ENCODE measurements around the gene ASCL2. TPM values are rescaled to one million over a fixed set of nuclear protein-coding genes. Genes with fewer than 3 reads are reported as not detected.
"Not testable (repeated sequence)": the region's sequence is repeated elsewhere in the genome, so short reads cannot be mapped to it uniquely, and the experiment has no call there.

Gene ASCL2
- polyA plus RNA-seq, 3 donors, result 1.5 to 3.8 (median 2.5) TPM

DNA sequence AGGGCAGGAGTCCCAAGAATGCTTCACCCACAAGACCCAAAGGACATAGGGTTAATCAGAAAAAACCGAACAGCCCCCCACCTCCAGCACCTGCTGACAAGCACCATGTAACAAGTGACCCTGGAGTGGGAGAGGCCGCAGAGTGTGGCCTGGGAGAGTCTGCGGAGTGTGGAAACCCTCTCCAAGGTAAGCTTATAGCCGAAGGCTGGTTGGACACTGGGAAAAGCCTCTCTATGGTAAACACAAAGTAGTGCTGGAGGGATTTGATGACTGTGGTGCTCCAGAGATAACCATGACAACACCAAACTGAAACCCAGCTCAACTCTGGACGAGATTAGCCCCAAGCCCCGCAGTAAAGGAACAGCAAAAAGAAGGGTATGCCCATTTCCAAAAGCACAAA is 19.2 kb downstream of the ASCL2 start:
- DNase-seq (ENCODE audit: extremely low read depth in 1 of 11, low read depth in 9 of 11, low spot score in 4 of 11), result no peak

DNA sequence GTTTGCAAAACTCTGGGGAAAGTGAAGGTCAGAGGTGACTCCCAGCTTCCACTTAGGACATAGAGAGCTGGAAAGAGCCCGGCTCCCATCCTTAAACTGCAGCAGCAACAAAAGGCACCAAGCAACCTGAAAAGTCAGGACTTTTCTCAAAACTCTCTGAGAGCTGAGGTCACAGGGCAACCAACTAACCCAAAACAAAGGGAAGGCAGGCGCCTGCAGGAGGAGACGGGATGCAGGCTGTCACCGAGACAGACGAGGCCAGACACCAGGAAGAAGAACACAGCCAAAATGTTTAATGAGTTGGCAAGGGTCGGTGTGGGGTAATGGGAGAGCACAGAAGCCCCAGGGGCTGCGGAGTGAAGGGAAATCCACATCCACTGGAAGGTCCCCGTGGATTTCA is 19.9 kb downstream of the ASCL2 start:
- DNase-seq (ENCODE audit: extremely low read depth in 1 of 11, low read depth in 9 of 11, low spot score in 4 of 11), result no peak

DNA sequence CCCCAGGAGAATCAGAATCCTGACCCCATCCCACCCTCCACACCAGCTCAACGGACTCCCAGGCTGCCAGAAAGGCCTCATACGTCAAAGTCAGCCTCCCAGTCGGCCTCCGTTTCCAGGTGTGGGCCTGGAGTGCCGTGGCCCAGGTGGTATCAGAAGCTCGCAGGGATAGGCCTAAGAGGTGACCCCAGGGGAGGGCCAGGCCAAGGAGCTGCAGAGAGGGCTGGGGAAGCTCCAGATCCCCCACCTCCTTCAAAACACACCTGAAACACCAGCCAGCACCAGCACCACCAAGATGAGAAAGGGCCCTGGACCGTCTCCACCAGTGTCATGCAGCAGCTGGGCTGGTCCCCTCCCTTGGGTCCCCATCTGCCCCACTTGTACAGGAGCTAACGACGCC is 20.3 kb downstream of the ASCL2 start:
- no peak for DNase-seq (ENCODE audit: extremely low read depth in 1 of 11, low read depth in 9 of 11, low spot score in 4 of 11)

DNA sequence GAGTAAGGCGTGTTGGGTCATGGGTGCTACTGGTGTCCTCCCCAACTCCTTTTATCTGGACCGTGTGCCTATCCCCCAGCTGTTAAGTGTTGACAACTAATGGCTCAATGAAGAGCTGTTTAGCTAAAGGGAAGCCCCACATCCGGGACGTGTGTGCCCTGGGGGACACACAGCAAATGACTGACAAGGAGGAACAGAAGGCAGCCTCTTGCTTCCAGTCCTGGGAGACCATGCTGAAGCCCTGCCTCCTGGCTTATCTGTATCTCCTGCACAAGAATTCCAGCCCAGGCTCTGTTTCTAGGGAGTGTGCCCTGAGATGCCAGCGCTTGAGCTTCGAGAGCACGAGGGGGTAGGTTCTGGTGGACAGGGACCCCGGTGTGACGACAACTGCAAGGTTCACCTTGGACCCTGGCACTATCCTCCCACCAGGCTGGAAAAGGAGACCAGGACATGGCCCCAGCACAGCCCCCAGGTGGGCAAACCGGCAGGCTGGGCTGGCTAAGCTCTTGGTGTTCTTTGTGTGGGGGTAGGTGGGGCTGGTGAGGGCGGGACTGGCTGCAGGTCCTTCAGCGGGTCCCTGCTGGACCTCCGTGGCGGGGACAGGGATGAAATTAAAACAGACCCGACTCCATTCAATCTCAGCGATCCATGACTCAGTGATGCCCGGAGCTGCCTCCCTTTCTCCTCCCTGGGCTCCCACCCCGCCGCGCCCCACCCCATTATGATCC is 21.0 kb downstream of the ASCL2 start:
- no peak for DNase-seq (ENCODE audit: extremely low read depth in 1 of 11, low read depth in 9 of 11, low spot score in 4 of 11)

DNA sequence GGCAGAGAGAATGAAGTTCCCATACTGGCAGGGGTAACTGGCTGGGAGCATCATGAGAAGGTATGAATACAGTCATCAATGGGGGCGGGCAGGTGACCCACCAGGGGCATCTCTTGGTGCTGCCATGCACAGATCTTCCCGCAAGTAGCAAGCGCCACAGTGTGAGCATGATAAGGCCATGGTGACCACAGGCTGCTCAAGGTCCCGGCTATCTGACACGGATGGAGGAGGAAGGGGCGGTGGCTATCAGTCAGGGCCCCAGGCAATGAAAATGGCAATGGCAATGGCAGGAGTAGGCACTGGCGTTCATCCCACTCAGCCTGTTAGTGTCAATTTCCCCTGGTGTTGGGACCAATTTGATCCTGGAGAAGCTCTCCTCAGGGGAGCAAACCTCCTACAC is 21.6 kb downstream of the ASCL2 start:
- no peak for DNase-seq (ENCODE audit: extremely low read depth in 1 of 11, low read depth in 9 of 11, low spot score in 4 of 11)

DNA sequence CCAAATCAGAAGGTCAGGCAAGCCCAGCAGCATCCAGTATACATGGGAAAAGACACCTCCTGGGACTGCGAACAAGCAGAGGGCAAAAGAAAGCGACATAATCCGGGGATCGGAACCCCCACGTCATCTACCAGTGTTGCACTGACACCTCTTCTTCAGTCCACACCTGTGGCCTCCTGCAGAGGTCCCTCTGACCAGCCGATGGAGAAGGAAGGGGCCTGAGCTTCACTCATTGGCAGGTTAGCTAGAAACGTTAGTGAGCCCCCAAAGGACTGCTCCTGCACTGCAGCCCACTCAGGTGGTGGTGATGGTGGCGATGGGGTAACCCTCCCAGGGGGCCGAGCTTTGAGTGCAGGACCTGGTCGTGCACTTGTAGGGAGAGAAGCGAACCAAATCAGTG is 22.1 kb downstream of the ASCL2 start:
- no peak for DNase-seq (ENCODE audit: extremely low read depth in 1 of 11, low read depth in 9 of 11, low spot score in 4 of 11)

DNA sequence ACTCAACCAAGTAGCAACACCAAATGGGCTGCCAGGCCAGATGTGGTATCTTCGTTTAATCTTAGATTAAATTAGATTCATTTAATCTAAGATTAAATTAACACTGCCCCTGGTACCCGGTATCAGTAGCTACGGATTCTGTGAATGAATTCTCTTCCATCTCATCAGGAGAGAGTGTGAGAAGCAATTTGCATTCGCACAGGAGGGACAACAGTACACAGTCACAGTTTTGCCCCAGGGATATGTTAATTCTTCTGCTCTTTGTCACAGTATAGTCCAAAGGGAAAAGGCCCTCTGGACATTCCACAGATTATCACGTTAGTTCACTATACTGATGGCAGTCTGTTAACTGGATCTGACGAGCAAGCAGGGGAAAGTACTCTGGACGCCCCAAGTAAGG is 22.9 kb downstream of the ASCL2 start:
- DNase-seq (ENCODE audit: extremely low read depth in 1 of 11, low read depth in 9 of 11, low spot score in 4 of 11), result no peak

DNA sequence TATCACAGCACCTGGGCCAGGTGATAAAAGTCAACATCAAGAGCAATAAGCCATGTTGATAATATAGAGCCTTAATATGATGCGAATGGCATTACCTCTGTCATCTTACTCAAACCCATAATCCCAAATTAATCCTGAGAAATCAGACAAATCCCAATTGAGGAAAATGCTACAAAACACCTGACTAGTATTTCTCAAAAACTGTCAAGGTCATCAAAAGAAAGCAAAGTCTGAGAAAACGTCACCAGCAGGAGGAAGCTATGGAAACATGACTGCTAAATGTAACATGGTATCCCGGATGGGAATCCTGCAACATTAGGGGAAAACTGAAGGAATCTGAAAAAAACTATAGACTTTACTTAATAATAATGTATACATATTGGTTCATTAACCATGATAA is 29.6 kb downstream of the ASCL2 start:
- no peak for DNase-seq (ENCODE audit: extremely low read depth in 1 of 11, low read depth in 9 of 11, low spot score in 4 of 11)

DNA sequence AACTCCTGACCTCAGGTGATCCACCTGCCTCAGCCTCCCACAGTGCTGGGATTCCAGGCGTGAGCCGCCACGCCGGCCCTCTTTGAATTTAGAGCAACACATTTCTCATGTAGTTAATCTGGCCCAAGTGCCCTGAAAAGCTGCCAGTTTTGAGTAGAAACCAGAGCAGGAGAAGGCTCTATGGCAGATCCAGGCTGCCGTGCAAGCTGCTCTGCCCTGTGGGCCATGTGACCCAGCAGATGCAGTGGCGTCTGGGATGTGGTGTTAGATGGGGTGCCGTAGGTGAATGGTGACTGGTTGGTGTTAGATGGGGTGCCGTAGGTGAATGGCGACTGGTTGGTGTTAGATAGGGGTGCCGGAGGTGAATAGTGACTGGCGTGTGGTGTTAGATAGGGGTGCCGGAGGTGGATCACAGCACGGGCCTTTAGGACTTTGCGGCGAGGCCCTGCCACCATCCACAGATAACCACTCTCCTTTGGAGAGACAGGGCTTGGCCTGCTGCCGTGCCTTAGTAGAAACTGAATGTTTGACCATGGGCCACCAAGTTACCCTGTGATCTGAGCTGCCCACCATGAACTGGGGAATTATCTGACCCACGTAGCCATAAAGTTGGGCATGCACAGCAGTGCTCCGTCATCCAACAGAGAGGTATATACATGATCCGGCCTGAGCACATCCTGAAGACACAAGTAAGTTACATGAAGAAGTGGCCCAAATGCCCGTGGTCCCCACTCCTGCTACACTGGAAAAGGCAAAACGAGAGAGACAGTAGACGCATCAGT is 32.7 kb downstream of the ASCL2 start:
- no peak for DNase-seq (ENCODE audit: extremely low read depth in 1 of 11, low read depth in 9 of 11, low spot score in 4 of 11)

DNA sequence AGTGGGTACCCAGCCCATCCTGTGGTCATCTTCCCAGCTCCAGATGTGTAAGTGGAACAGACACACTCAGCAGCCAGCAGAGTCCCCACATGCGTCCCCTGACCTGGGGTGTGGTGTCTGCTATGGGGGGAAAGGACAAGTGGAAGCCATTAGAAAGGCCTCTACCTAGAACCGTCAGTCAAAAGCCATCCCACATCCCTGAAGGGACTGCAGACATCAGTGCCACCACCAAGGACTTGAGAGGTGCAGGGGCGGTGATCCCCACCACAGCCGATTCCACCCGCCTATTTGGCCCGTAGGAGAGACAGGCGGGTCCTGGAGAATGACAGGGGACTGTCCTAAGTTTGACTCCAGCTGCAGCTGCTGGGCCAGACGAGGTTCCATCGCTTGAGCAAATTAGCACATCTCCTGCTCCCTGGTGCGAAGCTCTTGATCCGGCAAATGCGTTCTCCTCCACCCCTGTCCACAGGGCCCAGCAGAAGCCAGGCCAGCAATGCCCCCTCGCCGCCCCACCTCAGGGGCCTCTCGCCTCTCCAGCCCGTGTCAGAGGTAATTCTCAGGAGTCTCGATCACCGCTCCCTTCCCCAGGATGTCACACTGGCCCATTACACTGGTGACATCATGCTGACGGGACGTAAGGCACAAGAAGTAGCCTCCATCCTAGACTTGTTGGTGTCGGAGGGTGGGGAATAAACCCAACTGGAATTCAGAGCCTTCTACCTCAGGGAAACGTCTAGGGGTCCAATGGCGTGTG is 33.8 kb downstream of the ASCL2 start:
- DNase-seq (ENCODE audit: extremely low read depth in 1 of 11, low read depth in 9 of 11, low spot score in 4 of 11), result not testable (repeated sequence)

DNA sequence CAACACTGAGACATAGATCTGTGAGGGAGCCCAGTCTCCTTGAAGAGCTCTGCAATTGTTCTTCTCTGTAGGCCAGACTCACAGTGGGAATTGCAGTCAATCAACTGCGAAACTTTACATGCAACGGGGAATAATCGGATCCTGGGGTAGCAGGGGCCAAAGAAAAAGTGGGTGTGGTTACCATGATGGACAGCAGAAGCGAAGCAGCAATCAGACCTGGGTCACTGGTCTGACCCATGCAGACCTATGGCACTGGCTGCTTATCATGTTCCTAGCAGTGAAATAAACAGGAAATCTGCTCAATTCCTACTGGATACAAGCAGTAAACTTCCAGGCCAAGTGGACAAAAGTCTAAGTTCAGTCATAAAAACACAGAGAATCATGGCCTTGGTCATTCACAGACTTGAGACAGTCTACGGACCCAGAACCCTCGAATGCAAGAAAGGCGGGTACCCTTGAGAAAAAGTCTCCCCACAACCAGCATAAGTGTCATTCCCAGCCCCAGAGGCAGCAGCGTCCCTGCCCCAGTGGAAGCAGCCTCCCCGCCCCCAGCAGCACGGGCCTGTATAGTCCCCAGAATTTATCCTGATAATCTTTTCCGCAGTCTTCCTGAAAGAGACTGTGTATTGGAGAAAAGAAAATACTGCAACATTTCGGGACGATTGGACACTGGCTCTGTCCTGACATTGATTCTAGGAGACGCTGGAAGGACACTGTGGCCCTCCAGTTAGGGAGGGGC is 34.6 kb downstream of the ASCL2 start:
- no peak for DNase-seq (ENCODE audit: extremely low read depth in 1 of 11, low read depth in 9 of 11, low spot score in 4 of 11)

DNA sequence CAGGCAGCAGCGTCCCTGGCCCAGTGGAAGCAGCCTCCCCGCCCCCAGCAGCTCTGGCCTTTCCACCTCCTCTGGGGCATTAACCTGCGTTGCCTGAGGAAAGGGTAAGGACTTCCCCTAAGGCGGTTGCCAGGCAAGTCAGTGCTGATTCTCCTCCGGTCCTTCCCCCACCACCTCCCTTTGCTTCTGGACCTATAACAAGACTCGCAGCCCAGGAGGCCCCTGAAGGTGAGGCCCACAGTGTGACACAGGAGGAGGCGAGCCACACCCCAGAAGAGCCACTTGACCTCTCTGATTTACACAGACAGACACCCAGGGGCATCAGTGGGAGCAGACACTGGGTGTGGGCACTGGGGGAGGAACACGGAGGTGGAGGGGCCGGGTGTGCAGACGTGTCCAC is 35.4 kb downstream of the ASCL2 start:
- DNase-seq (ENCODE audit: extremely low read depth in 1 of 11, low read depth in 9 of 11, low spot score in 4 of 11), result no peak

DNA sequence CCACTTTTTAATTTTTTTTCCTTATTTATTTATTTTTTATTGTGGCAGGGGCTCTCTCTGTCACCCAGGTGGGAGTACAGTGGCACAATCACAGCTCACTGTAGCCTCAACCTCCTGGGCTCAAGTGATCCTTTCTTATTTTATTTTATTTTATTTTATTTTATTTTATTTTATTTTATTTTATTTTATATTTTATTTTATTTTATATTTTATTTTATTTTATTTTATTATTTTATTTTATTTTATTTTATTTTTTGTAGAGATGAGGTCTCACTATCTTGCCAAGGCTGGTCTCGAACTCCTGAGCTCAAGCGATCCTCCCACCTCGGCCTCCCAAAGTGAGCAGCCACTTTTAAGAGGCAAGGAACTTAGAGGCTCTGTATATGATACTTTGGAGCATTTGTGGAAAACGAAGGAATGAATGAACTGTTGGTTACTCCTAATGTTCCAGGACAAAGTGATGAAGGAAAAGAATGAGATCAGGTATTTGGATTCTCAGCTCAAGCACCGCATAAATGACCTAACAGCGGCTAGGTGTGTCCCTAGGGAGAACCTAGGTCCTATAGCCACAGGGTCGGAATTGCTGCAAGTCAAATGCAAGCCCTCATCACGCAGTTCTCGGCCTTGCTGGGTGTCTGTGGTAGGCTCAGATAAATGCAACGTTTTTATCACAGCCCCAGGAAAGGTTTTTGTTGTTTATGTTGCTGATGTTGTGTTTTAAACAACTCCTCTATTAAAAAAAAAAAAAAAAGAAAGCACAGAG is 36.5 kb downstream of the ASCL2 start:
- DNase-seq (ENCODE audit: extremely low read depth in 1 of 11, low read depth in 9 of 11, low spot score in 4 of 11), result no peak

DNA sequence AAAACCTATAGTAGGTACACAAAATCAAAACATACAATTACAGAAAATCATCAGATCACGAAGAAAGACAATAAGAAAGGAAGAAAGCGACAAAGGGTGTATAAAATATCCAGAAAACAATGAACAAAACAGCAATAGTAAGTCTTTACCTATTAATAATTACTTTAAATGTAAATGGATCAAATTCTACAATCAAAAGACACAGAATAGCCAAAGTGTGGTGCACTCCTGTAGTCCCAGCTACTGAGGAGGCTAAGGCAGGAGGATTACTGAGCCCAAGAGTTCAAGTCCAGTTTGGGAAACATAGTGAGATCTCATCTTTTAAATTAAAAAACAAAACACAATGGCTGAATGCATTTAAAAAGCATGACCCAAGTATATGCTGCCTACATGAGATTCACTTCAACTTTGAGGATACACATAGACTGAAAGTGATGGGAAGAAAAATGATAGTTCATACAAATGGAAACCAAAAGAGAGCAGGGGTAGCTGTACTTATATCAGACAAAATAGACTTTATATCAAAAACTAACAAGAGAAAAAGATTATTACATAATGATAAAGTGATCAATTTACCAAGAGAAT is 40.6 kb downstream of the ASCL2 start:
- DNase-seq (ENCODE audit: extremely low read depth in 1 of 11, low read depth in 9 of 11, low spot score in 4 of 11), result no peak

DNA sequence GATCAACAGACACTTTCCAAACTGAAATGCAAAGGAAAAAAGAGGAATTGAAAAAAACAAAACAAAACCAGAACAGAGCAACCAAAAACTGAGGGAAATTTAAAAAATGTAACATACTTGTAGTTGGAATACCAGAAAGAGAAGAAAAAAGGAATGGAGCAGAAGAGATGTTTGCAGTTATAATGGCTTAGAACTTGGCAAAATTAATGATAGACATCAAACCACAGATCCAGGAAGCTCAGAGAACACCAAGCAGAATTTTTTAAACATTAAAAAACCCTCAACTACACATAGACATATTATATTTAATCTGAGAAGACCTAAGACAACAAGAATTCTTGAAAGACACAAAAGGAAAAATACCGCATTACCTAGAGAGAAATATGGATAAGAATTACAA is 46.1 kb downstream of the ASCL2 start:
- DNase-seq (ENCODE audit: extremely low read depth in 1 of 11, low read depth in 9 of 11, low spot score in 4 of 11), result no peak

DNA sequence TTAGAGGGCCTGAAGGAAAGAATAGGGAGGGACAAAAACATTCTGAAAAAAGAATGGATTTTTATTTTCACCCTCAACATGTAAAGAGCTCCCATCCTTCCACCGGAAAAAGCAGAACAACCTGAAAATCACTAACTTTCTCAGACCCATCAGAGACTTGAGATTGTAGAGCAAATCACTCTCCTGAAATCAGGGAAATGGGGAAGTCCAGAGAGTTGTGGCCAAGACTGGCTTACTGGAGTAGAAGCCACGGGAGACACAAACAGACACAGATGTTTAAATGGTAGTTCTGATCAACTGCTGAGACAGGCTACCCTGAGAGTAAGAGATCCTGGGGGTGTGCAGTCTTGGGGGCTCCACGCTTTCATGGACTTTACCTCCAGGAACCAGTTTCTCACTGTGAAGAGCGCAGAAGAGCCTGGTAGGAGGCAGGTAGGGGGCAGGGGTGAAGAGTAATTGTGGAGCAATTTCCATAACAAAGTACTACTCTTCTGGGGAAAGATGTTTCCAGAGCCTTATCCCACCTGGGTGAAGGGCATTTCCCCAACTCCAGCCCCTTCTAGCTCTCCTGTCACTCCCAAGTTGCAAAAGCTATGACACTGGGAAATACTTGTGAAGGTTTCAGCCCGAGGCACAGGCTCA is 47.1 kb downstream of the ASCL2 start:
- DNase-seq (ENCODE audit: extremely low read depth in 1 of 11, low read depth in 9 of 11, low spot score in 4 of 11), result no peak

DNA sequence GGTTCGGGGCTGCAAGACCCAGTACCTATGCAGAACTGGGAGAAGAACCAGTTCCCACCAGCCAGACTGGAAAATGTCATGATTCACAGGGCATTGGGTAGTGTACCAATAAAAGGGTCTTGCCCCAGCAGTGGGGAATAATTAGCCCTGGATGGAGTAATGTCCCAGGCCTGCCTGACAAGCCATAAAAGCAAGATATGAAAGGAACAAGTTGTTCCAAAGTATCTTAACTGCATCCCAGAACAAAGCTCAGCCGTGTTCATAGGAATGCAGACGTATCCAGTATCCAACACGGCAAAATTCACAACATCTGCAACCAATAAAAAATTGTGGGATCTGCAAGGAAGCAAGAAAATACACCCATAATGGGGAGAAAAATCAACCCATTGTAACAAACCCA is 47.9 kb downstream of the ASCL2 start:
- DNase-seq (ENCODE audit: extremely low read depth in 1 of 11, low read depth in 9 of 11, low spot score in 4 of 11), result no peak

DNA sequence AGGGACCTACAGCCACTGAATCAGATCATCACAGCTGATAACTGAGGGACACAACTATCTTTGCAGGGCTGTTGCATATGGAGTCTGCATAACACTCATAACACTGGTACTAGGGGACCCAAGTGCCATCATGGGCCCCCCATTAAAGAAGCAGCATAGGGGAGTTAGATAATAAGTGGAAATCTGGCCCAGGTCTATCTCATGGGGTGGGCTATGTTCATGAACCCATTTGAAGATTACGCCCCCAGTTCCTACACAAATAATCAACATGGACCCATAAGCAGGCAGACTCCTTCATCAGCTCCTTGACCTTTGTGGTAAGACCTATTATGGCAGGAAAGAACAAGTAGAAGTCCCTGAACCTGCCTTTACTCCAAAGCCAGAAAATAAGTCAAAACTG is 48.8 kb downstream of the ASCL2 start:
- DNase-seq (ENCODE audit: extremely low read depth in 1 of 11, low read depth in 9 of 11, low spot score in 4 of 11), result no peak
